ENCODE measurements around the gene TRAM2. TPM values are rescaled to one million over a fixed set of nuclear protein-coding genes. Genes with fewer than 3 reads are reported as not detected.

The TRAM2 gene
- total and polyA plus RNA-seq, 10 of the 15 experiments (the other 5 are each of a cell fraction or from before 2014, with no cell fraction given): 2.5 to 15.0 (median 11.0) TPM

- Histone ChIP-seq H3K4me2 (ENCODE audit: control insufficient read depth, insufficient read depth) (no peak overlapping the region), H3K36me3 (ENCODE audit: control insufficient read depth in 2 of 2, insufficient read depth in 2 of 2, low read length in 1 of 2) (no peaks in the 10 kb centered on the region), H3K27me3 (replicated peaks in 1 of 2; ENCODE audit: control insufficient read depth in 2 of 2, insufficient read depth in 2 of 2, low read length in 1 of 2) (no peaks in the 10 kb centered on the region), H3K4me3 (no peak overlapping the region), H3K4me1 (ENCODE audit: control insufficient read depth, insufficient read depth, low read length) (no peaks in the 10 kb centered on the region), H3K9ac (ENCODE audit: control insufficient read depth, insufficient read depth, low read length) (no peak overlapping the region), H3K79me2 (ENCODE audit: control insufficient read depth, insufficient read depth, low read length) (no peaks in the 10 kb centered on the region), H3K9me3 (replicated peaks; ENCODE audit: control insufficient read depth, insufficient read depth, low read length) (no peaks in the 10 kb centered on the region), H3K27ac (ENCODE audit: control insufficient read depth, insufficient read depth) (no peak overlapping the region), H4K20me1 (ENCODE audit: control insufficient read depth, insufficient read depth) (no peaks in the 10 kb centered on the region), H2AFZ (ENCODE audit: control insufficient read depth, low read depth, low read length) (no peak overlapping the region)
- ATAC-seq (no peak), FAIRE-seq (no peak), DNase-seq (ENCODE audit: low read depth, low spot score) (no peak)
- SMC1A ChIA-PET (ENCODE audit: uncharacterized antibody, unreplicated experiment): no interaction called here
- BruUV-seq (replicated peaks): no TSS peak
- CTCF ChIA-PET: no interaction called here
- in situ Hi-C loops (cut with MboI): no loop called here
- RAD21 ChIA-PET (ENCODE audit: unreplicated experiment): interaction anchor here (1.4 kb wide), 1 partner anchor 205 kb away, joined by 3 read pairs; no protein-coding TSS in a partner anchor
- intact Hi-C loops (cut with micrococcal nuclease; ENCODE audit: unreplicated experiment): no loop called here
- POLR2A ChIA-PET: no interaction called here
- TF ChIP-seq SREBF2 (IDR thresholded peaks at IDR 0.05; ENCODE audit: low read length): no peak
- no peak for TF ChIP-seq ATF3 (IDR thresholded peaks at IDR 0.05; ENCODE audit: borderline replicate concordance, extremely low read depth, low read depth, low read length)
- TF ChIP-seq POU2F2 (IDR thresholded peaks at IDR 0.05; ENCODE audit: borderline replicate concordance, low read depth, low read length): no peak
- TF ChIP-seq SMAD5 (IDR thresholded peaks at IDR 0.05; ENCODE audit: low read depth): no peak
- no peak for TF ChIP-seq HDGF (IDR thresholded peaks at IDR 0.05)
- no peak for TF ChIP-seq USF1 (IDR thresholded peaks at IDR 0.05; ENCODE audit: borderline replicate concordance, extremely low read length, insufficient read depth, low read depth, low read length)
- TF ChIP-seq BCL3 (IDR thresholded peaks at IDR 0.05; ENCODE audit: borderline replicate concordance, insufficient read depth, low read depth, low read length, poor library complexity, severe bottlenecking): no peak
- TF ChIP-seq ELK1 (IDR thresholded peaks at IDR 0.05; ENCODE audit: low read depth, low read length): no peak
- TF ChIP-seq CHD2 (IDR thresholded peaks at IDR 0.05; ENCODE audit: borderline replicate concordance, low read depth, low read length): no peak
- no peak for TF ChIP-seq TARDBP (IDR thresholded peaks at IDR 0.05; ENCODE audit: borderline replicate concordance)
- TF ChIP-seq NFXL1 (IDR thresholded peaks at IDR 0.05; ENCODE audit: borderline replicate concordance): no peak
- TF ChIP-seq CUX1 (IDR thresholded peaks at IDR 0.05; ENCODE audit: insufficient replicate concordance, low read depth, low read length): no peak
- no peak for TF ChIP-seq RUNX3 (IDR thresholded peaks at IDR 0.05; ENCODE audit: low read length)
- TF ChIP-seq TCF12 (IDR thresholded peaks at IDR 0.05; ENCODE audit: low read depth, low read length): no peak
- no peak for TF ChIP-seq KAT2A (conservative IDR thresholded peaks at IDR 0.05; ENCODE audit: control insufficient read depth, low read depth, low read length)
- no peak for TF ChIP-seq BHLHE40 (IDR thresholded peaks at IDR 0.05; ENCODE audit: borderline replicate concordance in 1 of 2, low read depth in 2 of 2, low read length in 1 of 2)
Measured at GRCh38 chr6:52620906-52621190, 44.0 kb upstream of the TRAM2 start.
